Astrocyte (in vitro differentiated cells and primary cell): ENCODE results near the gene USP20. TPM values are rescaled to one million over a fixed set of nuclear protein-coding genes. Genes with fewer than 3 reads are reported as not detected.

ENCODE experiments used
- DNase-seq: peaks from one replicate; pipeline ENCODE4 v3.0.0-alpha.2; 2010; ENCODE audit warnings: low read depth
- FAIRE-seq: peaks from 2 replicates; lab custom pipeline; 2011; peaks lifted over from hg19 to GRCh38; lab: Jason Lieb, UNC
- H2AFZ ChIP-seq: 2 replicates; pipeline ENCODE4 v1.6.0; 2012; ENCODE audit warnings: low read depth, low read length, inconsistent platforms
- H3K27ac ChIP-seq: 2 replicates; pipeline ENCODE4 v1.5.1; 2011; ENCODE audit warnings: low read depth, low read length, inconsistent platforms
- H3K27me3 ChIP-seq: 2 replicates; pipeline ENCODE4 v1.6.0; 2011; ENCODE audit warnings: low read length, inconsistent platforms; ENCODE audit not compliant: insufficient read depth
- H3K36me3 ChIP-seq: 2 replicates; pipeline ENCODE4 v1.5.1; 2011; ENCODE audit warnings: low read length, inconsistent platforms; ENCODE audit not compliant: insufficient read depth
- H3K4me1 ChIP-seq: 2 replicates; pipeline ENCODE4 v1.5.1; 2011; ENCODE audit warnings: low read length, inconsistent platforms; ENCODE audit not compliant: insufficient read depth
- H3K4me2 ChIP-seq: 2 replicates; pipeline ENCODE4 v1.6.0; 2012; ENCODE audit warnings: low read length, inconsistent platforms
- H3K4me3 ChIP-seq: 2 replicates; pipeline ENCODE4 v1.5.1; 2011; ENCODE audit warnings: low read depth, mild to moderate bottlenecking, low read length, inconsistent platforms; ENCODE audit not compliant: insufficient read depth
- H3K79me2 ChIP-seq: 2 replicates; pipeline ENCODE4 v1.6.0; 2012; ENCODE audit warnings: mild to moderate bottlenecking, low read length, inconsistent platforms; ENCODE audit not compliant: insufficient read depth
- H3K9ac ChIP-seq: 2 replicates; pipeline ENCODE4 v1.6.0; 2012; ENCODE audit warnings: mild to moderate bottlenecking, low read length, inconsistent platforms
- H3K9me3 ChIP-seq: 2 replicates; pipeline ENCODE4 v1.5.1; 2012; ENCODE audit warnings: low read depth, mild to moderate bottlenecking, low read length, inconsistent platforms; ENCODE audit not compliant: insufficient read depth
- H4K20me1 ChIP-seq: 2 replicates; pipeline ENCODE4 v1.6.0; 2012; ENCODE audit warnings: low read length, inconsistent platforms; ENCODE audit not compliant: insufficient read depth
- H3K27ac Mint-ChIP-seq: one replicate; pipeline ENCODE4 v1.8.0; 2021; ENCODE audit warnings: mild to moderate bottlenecking, mixed read lengths; ENCODE audit not compliant: unreplicated experiment
- H3K27me3 Mint-ChIP-seq: one replicate; pipeline ENCODE4 v1.8.0; 2021; ENCODE audit warnings: low read depth, mixed read lengths; ENCODE audit not compliant: unreplicated experiment
- H3K36me3 Mint-ChIP-seq: one replicate; pipeline ENCODE4 v1.8.0; 2021; ENCODE audit warnings: low read depth, mixed read lengths; ENCODE audit not compliant: unreplicated experiment
- H3K4me1 Mint-ChIP-seq: one replicate; pipeline ENCODE4 v1.8.0; 2021; ENCODE audit warnings: low read depth, mixed read lengths; ENCODE audit not compliant: unreplicated experiment
- H3K4me3 Mint-ChIP-seq: one replicate; pipeline ENCODE4 v1.8.0; 2021; ENCODE audit warnings: mild to moderate bottlenecking, moderate library complexity, mixed read lengths; ENCODE audit not compliant: unreplicated experiment
- H3K9me3 Mint-ChIP-seq: one replicate; pipeline ENCODE4 v1.8.0; 2021; ENCODE audit warnings: mild to moderate bottlenecking, mixed read lengths; ENCODE audit not compliant: unreplicated experiment
- CTCF ChIP-seq: IDR thresholded peaks from 2 replicates; pipeline ENCODE4 v1.5.1; 2011; ENCODE audit warnings: low read depth, mild to moderate bottlenecking, inconsistent platforms, low read length, moderate library complexity; ENCODE audit not compliant: insufficient read depth
- EZH2 ChIP-seq: IDR thresholded peaks from 2 replicates; pipeline ENCODE4 v1.6.1; 2012; ENCODE audit warnings: mild to moderate bottlenecking, low read length, inconsistent platforms; ENCODE audit not compliant: insufficient read depth
- total RNA-seq: library from RNA; stranded (reverse); gene quantifications from 2 replicates; pipeline ENCODE4 v1.2.1, GENCODE V29; 2021

The USP20 gene
- total RNA-seq, 1 donor from 2014 or later, result 24.1 TPM

GRCh38 chr9:129895376-129896268, 60.4 kb downstream of the USP20 start:
- H3K36me3 ChIP-seq, result peaks cover 3% of the 10 kb centered on the region
- H3K27me3 Mint-ChIP-seq, result no peaks in the 10 kb centered on the region
- H3K27ac Mint-ChIP-seq, result peak overlapping the region; percentile 66
- FAIRE-seq, result no peak
- H3K4me1 Mint-ChIP-seq, result no peaks in the 10 kb centered on the region
- no peaks in the 10 kb centered on the region for H4K20me1 ChIP-seq
- no peak overlapping the region for H2AFZ ChIP-seq
- no peak for DNase-seq
- no peak overlapping the region for H3K27ac ChIP-seq
- H3K36me3 Mint-ChIP-seq, result peaks cover 30% of the 10 kb centered on the region
- H3K79me2 ChIP-seq, result no peaks in the 10 kb centered on the region
- H3K27me3 ChIP-seq, result no peaks in the 10 kb centered on the region
- H3K9me3 ChIP-seq, result no peaks in the 10 kb centered on the region
- TF ChIP-seq EZH2 (no peak), CTCF (no peak)
- peaks cover 3% of the 10 kb centered on the region for H3K9me3 Mint-ChIP-seq
- no peak overlapping the region for H3K4me3 Mint-ChIP-seq
- no peak overlapping the region for H3K9ac ChIP-seq
- peaks cover 4% of the 10 kb centered on the region for H3K4me1 ChIP-seq
- H3K4me3 ChIP-seq, result no peak overlapping the region
- no peak overlapping the region for H3K4me2 ChIP-seq

- peak overlapping the region; percentile 50 for H3K4me3 Mint-ChIP-seq
- Histone ChIP-seq H3K79me2 (no peaks in the 10 kb centered on the region), H3K4me2 (no peak overlapping the region), H3K36me3 (peaks cover 3% of the 10 kb centered on the region), H3K9me3 (no peaks in the 10 kb centered on the region), H2AFZ (no peak overlapping the region), H3K4me1 (peaks cover 2% of the 10 kb centered on the region), H3K27me3 (no peaks in the 10 kb centered on the region), H4K20me1 (no peaks in the 10 kb centered on the region), H3K27ac (no peak overlapping the region), H3K9ac (no peak overlapping the region), H3K4me3 (no peak overlapping the region)
- TF ChIP-seq CTCF, result no peak
- TF ChIP-seq EZH2, result no peak
- no peak overlapping the region for H3K27ac Mint-ChIP-seq
- H3K27me3 Mint-ChIP-seq, result no peaks in the 10 kb centered on the region
- FAIRE-seq (no peak), DNase-seq (no peak)
- H3K4me1 Mint-ChIP-seq, result no peaks in the 10 kb centered on the region
- peaks cover 3% of the 10 kb centered on the region for H3K9me3 Mint-ChIP-seq
- peaks cover 37% of the 10 kb centered on the region for H3K36me3 Mint-ChIP-seq
Measured at GRCh38 chr9:129897263-129897662, 62.0 kb downstream of the USP20 start.

GRCh38 chr9:129898185-129898584, 62.9 kb downstream of the USP20 start:
- H3K27ac Mint-ChIP-seq, result peak overlapping the region; percentile 47
- Histone ChIP-seq H3K27ac (no peak overlapping the region), H4K20me1 (no peaks in the 10 kb centered on the region), H2AFZ (no peak overlapping the region), H3K4me1 (no peaks in the 10 kb centered on the region), H3K4me3 (no peak overlapping the region), H3K9ac (no peak overlapping the region), H3K9me3 (no peaks in the 10 kb centered on the region), H3K36me3 (peaks cover 3% of the 10 kb centered on the region), H3K4me2 (no peak overlapping the region), H3K27me3 (no peaks in the 10 kb centered on the region), H3K79me2 (no peaks in the 10 kb centered on the region)
- no peaks in the 10 kb centered on the region for H3K27me3 Mint-ChIP-seq
- FAIRE-seq (no peak), DNase-seq (no peak)
- peaks cover 3% of the 10 kb centered on the region for H3K9me3 Mint-ChIP-seq
- H3K36me3 Mint-ChIP-seq, result peaks cover 40% of the 10 kb centered on the region
- H3K4me1 Mint-ChIP-seq, result no peaks in the 10 kb centered on the region
- TF ChIP-seq EZH2, result no peak
- H3K4me3 Mint-ChIP-seq, result no peak overlapping the region
